Omental fat pad (tissue), 4 donors: ENCODE measurements around the gene SH2D4B. TPM values are rescaled to one million over a fixed set of nuclear protein-coding genes. Genes with fewer than 3 reads are reported as not detected.

Experiments
- ATAC-seq: fragments of 150-250 bp; one replicate; pipeline ENCODE4 v1.9.1; 2016; ENCODE audit warnings: mild to moderate bottlenecking, moderate library complexity; ENCODE audit not compliant: low FRiP score
- DNase-seq: peaks from one replicate; pipeline ENCODE4 v3.0.0-alpha.2; 2019; ENCODE audit warnings: low spot score
- CTCF ChIP-seq, 3 donors: fragments of 450-650 bp; IDR thresholded peaks; one replicate each; pipeline ENCODE4 v1.5.1; 2016 to 2017; ENCODE audit warnings: antibody characterized with exemption in 3 of 3, mild to moderate bottlenecking in 3 of 3, moderate library complexity in 2 of 3
- total RNA-seq, 4 donors: library from RNA; depleted of rRNA; stranded (reverse); fragments of >200 nt; gene quantifications; one replicate each; pipeline ENCODE4 v1.1.0, GENCODE V29; 2016

The SH2D4B gene
- total RNA-seq, 4 donors from 2014 or later: 0.13 TPM; not detected in 3

- DNase-seq: no peak
- TF ChIP-seq CTCF (IDR thresholded peaks at IDR 0.05): no peak
- ATAC-seq: no peak
These were observed 14.5 kb downstream of the SH2D4B start for GRCh38 chr10:80552151-80552646.

GRCh38 chr10:80553436-80553835 is 15.7 kb downstream of the SH2D4B start:
- DNase-seq: no peak
- ATAC-seq: no peak
- TF ChIP-seq CTCF (IDR thresholded peaks at IDR 0.05): no peak

- no peak for TF ChIP-seq CTCF (IDR thresholded peaks at IDR 0.05)
- DNase-seq (no peak), ATAC-seq (no peak)
These were observed 16.3 kb downstream of the SH2D4B start for GRCh38 chr10:80554050-80554449.

- DNase-seq: no peak
- no peak for ATAC-seq
- TF ChIP-seq CTCF (IDR thresholded peaks at IDR 0.05): no peak
These were observed 17.7 kb downstream of the SH2D4B start for GRCh38 chr10:80555415-80555814.

- no peak for DNase-seq
- no peak for ATAC-seq
- no peak for TF ChIP-seq CTCF (IDR thresholded peaks at IDR 0.05)
These were observed 24.2 kb downstream of the SH2D4B start for GRCh38 chr10:80561950-80562349.

- DNase-seq: no peak
- ATAC-seq: no peak
- TF ChIP-seq CTCF (IDR thresholded peaks at IDR 0.05): no peak
These were observed 29.6 kb downstream of the SH2D4B start for GRCh38 chr10:80567292-80567691.

- no peak for DNase-seq
- TF ChIP-seq CTCF (IDR thresholded peaks at IDR 0.05): no peak
- ATAC-seq: no peak
These were observed 31.6 kb downstream of the SH2D4B start for GRCh38 chr10:80569131-80569895.
